HEK293 (cell line): ENCODE data around the gene CYP2A6.

Experiments used
- BCL6B ChIP-seq: fragments of 450-650 bp; formaldehyde crosslinking; IDR thresholded peaks from 2 replicates; pipeline ENCODE4 v1.5.1; 2017; ENCODE audit warnings: missing biosample characterization, missing genetic modification characterization
- GLIS1 ChIP-seq: fragments of 450-650 bp; formaldehyde crosslinking; IDR thresholded peaks from 2 replicates; pipeline ENCODE4 v1.5.1; 2016; ENCODE audit warnings: missing biosample characterization, missing genetic modification characterization
- INSM2 ChIP-seq: fragments of 450-650 bp; formaldehyde crosslinking; IDR thresholded peaks from 2 replicates; pipeline ENCODE4 v1.5.1; 2016; ENCODE audit warnings: missing biosample characterization, missing genetic modification characterization
- KLF17 ChIP-seq: fragments of 450-650 bp; formaldehyde crosslinking; IDR thresholded peaks from 2 replicates; pipeline ENCODE4 v1.5.1; 2016; ENCODE audit warnings: missing biosample characterization, missing genetic modification characterization
- PRDM1 ChIP-seq: fragments of 450-650 bp; formaldehyde crosslinking; IDR thresholded peaks from 2 replicates; pipeline ENCODE4; 2016; ENCODE audit warnings: missing biosample characterization, missing genetic modification characterization
- RBAK ChIP-seq: fragments of 450-650 bp; formaldehyde crosslinking; IDR thresholded peaks from 2 replicates; pipeline ENCODE4 v1.5.1; 2016; ENCODE audit warnings: missing biosample characterization, missing genetic modification characterization
- YY1 ChIP-seq: fragments of 450-650 bp; formaldehyde crosslinking; IDR thresholded peaks from 2 replicates; pipeline ENCODE4 v1.5.1; 2018; ENCODE audit warnings: missing biosample characterization, missing genetic modification characterization
- ZBTB17 ChIP-seq: fragments of 450-650 bp; formaldehyde crosslinking; IDR thresholded peaks from 2 replicates; pipeline ENCODE4 v1.5.1; 2016; ENCODE audit warnings: missing biosample characterization, missing genetic modification characterization
- ZBTB20 ChIP-seq: fragments of 450-650 bp; formaldehyde crosslinking; IDR thresholded peaks from 2 replicates; pipeline ENCODE4 v1.5.1; 2016; ENCODE audit warnings: missing biosample characterization, missing genetic modification characterization
- ZBTB8A ChIP-seq: fragments of 450-650 bp; formaldehyde crosslinking; IDR thresholded peaks from 2 replicates; pipeline ENCODE4 v1.5.1; 2016; ENCODE audit warnings: missing biosample characterization, missing genetic modification characterization
- ZNF2 ChIP-seq: fragments of 450-650 bp; formaldehyde crosslinking; IDR thresholded peaks from 2 replicates; pipeline ENCODE4 v1.5.1; 2016; ENCODE audit warnings: missing biosample characterization, missing genetic modification characterization
- ZNF24 ChIP-seq: fragments of 450-650 bp; formaldehyde crosslinking; IDR thresholded peaks from 2 replicates; pipeline ENCODE4 v1.5.1; 2016; ENCODE audit warnings: missing biosample characterization, missing genetic modification characterization
- ZNF37A ChIP-seq: fragments of 450-650 bp; IDR thresholded peaks from 2 replicates; pipeline ENCODE4 v1.5.1; 2018; ENCODE audit warnings: missing biosample characterization, missing genetic modification characterization
- ZNF518A ChIP-seq: fragments of 450-650 bp; formaldehyde crosslinking; conservative IDR thresholded peaks from 2 replicates; pipeline ENCODE4 v1.5.1; 2016; ENCODE audit warnings: low read depth, missing biosample characterization, missing genetic modification characterization
- ZNF521 ChIP-seq: fragments of 450-650 bp; formaldehyde crosslinking; IDR thresholded peaks from 2 replicates; pipeline ENCODE4 v1.5.1; 2017; ENCODE audit warnings: missing biosample characterization, mild to moderate bottlenecking, missing genetic modification characterization
- ZNF626 ChIP-seq: fragments of 450-650 bp; sonication (Bioruptor Pico); formaldehyde crosslinking; IDR thresholded peaks from 2 replicates; pipeline ENCODE4 v1.5.1; 2018; ENCODE audit warnings: missing biosample characterization, missing genetic modification characterization, inconsistent platforms
- ZNF654 ChIP-seq: fragments of 450-650 bp; formaldehyde crosslinking; IDR thresholded peaks from 2 replicates; pipeline ENCODE4 v1.5.1; 2016; ENCODE audit warnings: low read depth, missing biosample characterization, missing genetic modification characterization
- ZNF704 ChIP-seq: fragments of 450-650 bp; formaldehyde crosslinking; IDR thresholded peaks from 2 replicates; pipeline ENCODE4 v1.5.1; 2016; ENCODE audit warnings: missing biosample characterization, missing genetic modification characterization
- ZNF837 ChIP-seq: fragments of 450-650 bp; formaldehyde crosslinking; IDR thresholded peaks from 2 replicates; pipeline ENCODE4 v1.5.1; 2016; ENCODE audit warnings: missing biosample characterization, missing genetic modification characterization
- ZSCAN16 ChIP-seq: fragments of 450-650 bp; formaldehyde crosslinking; IDR thresholded peaks from 2 replicates; pipeline ENCODE4 v1.5.1; 2016; ENCODE audit warnings: missing biosample characterization, missing genetic modification characterization

CYP2A6 gene

GRCh38 chr19:40800339-40800996, 49.8 kb downstream of the CYP2A6 start (continued):
- no peak for TF ChIP-seq INSM2 (tag by site-specific recombination)
- TF ChIP-seq ZNF518A (tag by site-specific recombination): no peak
- TF ChIP-seq KLF17 (tag by site-specific recombination): no peak
- no peak for TF ChIP-seq ZNF2 (tag by site-specific recombination)
- no peak for TF ChIP-seq ZSCAN16 (tag by site-specific recombination)
- TF ChIP-seq YY1 (tag by site-specific recombination): no peak
- no peak for TF ChIP-seq ZNF37A (tag by site-specific recombination)
- no peak for TF ChIP-seq ZNF24 (tag by site-specific recombination)
- TF ChIP-seq ZNF626 (tag by site-specific recombination): no peak
- no peak for TF ChIP-seq RBAK
- TF ChIP-seq ZNF837 (tag by site-specific recombination): no peak
- no peak for TF ChIP-seq ZNF654 (tag by site-specific recombination)
- TF ChIP-seq ZBTB17 (tag by site-specific recombination): no peak
- no peak for TF ChIP-seq ZNF704
- no peak for TF ChIP-seq ZBTB8A (tag by site-specific recombination)
- no peak for TF ChIP-seq ZNF521 (tag by site-specific recombination)
- no peak for TF ChIP-seq BCL6B (tag by site-specific recombination)
- no peak for TF ChIP-seq ZBTB20
- no peak for TF ChIP-seq GLIS1 (tag by site-specific recombination)
- TF ChIP-seq PRDM1 (tag by site-specific recombination): no peak
